Right atrium auricular region (tissue), 2 donors: ENCODE results near the gene FGD4. TPM values are rescaled to one million over a fixed set of nuclear protein-coding genes. Genes with fewer than 3 reads are reported as not detected.
"Not testable (repeated sequence)": the region's sequence is repeated elsewhere in the genome, so short reads cannot be mapped to it uniquely, and the experiment has no call there.

Experiments
- DNase-seq: peaks from one replicate; pipeline ENCODE4 v3.0.0-alpha.2; 2019; ENCODE audit warnings: low spot score
- H3K27ac ChIP-seq, 2 donors: fragments of 200-600 bp; sonication (generic); 1 replicate in 1 of 2; 2 replicates in 1 of 2; pipeline ENCODE4 v1.5.1; 2016 to 2019
- H3K27me3 ChIP-seq, 2 donors: fragments of 200-600 bp; sonication (generic); one replicate each; pipeline versions ENCODE4 v1.5.1 to v1.6.0; 2017 to 2019
- H3K36me3 ChIP-seq: fragments of 200-600 bp; sonication (generic); one replicate; pipeline ENCODE4 v1.5.1; 2016
- H3K4me1 ChIP-seq, 2 donors: fragments of 200-600 bp; sonication (generic); one replicate each; pipeline versions ENCODE4 v1.5.1 to v1.6.0; 2017 to 2019
- H3K4me3 ChIP-seq, 2 donors: fragments of 200-600 bp; sonication (generic); 1 replicate in 1 of 2; 2 replicates in 1 of 2; pipeline ENCODE4 v1.5.1; 2017 to 2019; ENCODE audit warnings: mild to moderate bottlenecking in 1 of 2, moderate library complexity in 1 of 2
- H3K9me3 ChIP-seq, 2 donors: fragments of 200-600 bp; sonication (generic); one replicate each; pipeline ENCODE4 v1.5.1; 2019
- total RNA-seq, 2 donors: library from RNA; depleted of rRNA; stranded (reverse); fragments of >200 nt; gene quantifications; one replicate each; pipeline ENCODE4 v1.1.0, GENCODE V29; 2016
- TF ChIP-seq, protein P1 (sequence below), 2 donors: fragments of 200-600 bp; sonication (generic); IDR thresholded peaks; one replicate each; pipeline ENCODE4 v1.5.1; 2019; ENCODE audit warnings: antibody characterized with exemption in 2 of 2

The FGD4 gene
- total RNA-seq, 2 donors from 2014 or later, result 13.5 to 16.2 TPM

DNA sequence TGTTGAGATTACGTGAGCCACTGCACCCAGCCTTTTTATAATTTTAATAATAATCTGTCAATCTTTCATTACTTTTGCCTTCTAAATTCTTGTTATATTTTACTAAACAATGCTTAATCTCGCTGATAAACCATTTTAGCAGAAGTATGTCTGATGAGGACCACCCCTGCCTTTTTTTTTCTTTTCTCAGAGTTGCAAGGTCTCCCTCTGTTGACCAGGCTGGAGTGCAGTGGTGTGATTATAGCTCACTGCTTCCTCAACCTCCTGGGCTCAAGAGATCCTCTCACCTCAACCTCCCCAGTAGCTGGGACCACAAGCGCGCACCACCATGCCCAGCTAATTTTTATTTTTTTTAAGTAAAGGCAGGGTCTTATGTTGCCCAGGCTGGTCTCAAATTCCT lies 161.2 kb downstream of the FGD4 start:
- Histone ChIP-seq H3K4me1 (peaks cover 0 to 55% of the 10 kb centered on the region in 2 donors), H3K27me3 (no peaks in the 10 kb centered on the region)

DNA sequence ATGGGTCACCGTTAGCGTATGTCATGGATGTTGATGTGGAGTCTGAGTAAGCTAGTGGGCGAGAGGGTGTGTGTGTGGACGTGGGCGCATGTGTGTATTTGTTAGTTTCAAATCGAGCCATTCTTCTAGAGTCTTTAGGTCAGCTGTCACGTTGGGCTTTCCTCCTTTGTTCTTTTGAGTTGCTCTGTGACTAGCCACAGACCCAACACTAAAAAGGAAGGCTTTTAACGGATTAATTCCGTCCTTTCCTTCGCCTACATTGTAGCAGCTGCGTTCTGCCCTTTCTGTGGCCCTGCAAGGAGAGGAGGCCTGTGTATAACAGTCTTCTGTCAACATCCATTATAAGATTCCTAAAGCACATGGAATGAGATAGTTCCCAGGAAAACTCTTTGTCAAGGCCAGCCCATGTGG lies 162.6 kb downstream of the FGD4 start:
- H3K36me3 ChIP-seq, result no peaks in the 10 kb centered on the region
- no peak for DNase-seq
- no peak overlapping the region for H3K4me3 ChIP-seq
- peaks cover 0 to 69% of the 10 kb centered on the region in 2 donors for H3K4me1 ChIP-seq
- peak overlapping the region; percentile 52 to 71 for H3K27ac ChIP-seq
- no peaks in the 10 kb centered on the region for H3K9me3 ChIP-seq
- no peaks in the 10 kb centered on the region for H3K27me3 ChIP-seq
- TF ChIP-seq, protein P1, sequence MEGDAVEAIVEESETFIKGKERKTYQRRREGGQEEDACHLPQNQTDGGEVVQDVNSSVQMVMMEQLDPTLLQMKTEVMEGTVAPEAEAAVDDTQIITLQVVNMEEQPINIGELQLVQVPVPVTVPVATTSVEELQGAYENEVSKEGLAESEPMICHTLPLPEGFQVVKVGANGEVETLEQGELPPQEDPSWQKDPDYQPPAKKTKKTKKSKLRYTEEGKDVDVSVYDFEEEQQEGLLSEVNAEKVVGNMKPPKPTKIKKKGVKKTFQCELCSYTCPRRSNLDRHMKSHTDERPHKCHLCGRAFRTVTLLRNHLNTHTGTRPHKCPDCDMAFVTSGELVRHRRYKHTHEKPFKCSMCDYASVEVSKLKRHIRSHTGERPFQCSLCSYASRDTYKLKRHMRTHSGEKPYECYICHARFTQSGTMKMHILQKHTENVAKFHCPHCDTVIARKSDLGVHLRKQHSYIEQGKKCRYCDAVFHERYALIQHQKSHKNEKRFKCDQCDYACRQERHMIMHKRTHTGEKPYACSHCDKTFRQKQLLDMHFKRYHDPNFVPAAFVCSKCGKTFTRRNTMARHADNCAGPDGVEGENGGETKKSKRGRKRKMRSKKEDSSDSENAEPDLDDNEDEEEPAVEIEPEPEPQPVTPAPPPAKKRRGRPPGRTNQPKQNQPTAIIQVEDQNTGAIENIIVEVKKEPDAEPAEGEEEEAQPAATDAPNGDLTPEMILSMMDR (IDR thresholded peaks at IDR 0.05), result no peak

More for the DNA sequence above, 161.2 kb downstream of the FGD4 start:
- DNase-seq, result no peak
- Histone ChIP-seq H3K36me3 (no peaks in the 10 kb centered on the region), H3K9me3 (no peaks in the 10 kb centered on the region), H3K27ac (peak overlapping the region; percentile 46 to 53), H3K4me3 (no peak overlapping the region)
- TF ChIP-seq, protein P1 (IDR thresholded peaks at IDR 0.05), result no peak

DNA sequence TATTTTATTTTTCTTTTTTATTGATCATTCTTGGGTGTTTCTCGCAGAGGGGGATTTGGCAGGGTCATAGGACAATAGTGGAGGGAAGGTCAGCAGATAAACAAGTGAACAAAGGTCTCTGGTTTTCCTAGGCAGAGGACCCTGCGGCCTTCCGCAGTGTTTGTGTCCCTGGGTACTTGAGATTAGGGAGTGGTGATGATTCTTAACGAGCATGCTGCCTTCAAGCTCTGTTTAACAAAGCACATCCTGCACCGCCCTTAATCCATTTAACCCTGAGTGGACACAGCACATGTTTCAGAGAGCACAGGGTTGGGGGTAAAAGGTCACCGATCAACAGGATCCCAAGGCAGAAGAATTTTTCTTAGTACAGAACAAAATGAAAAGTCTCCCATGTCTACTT lies 163.1 kb downstream of the FGD4 start:
- Histone ChIP-seq H3K4me1 (peaks cover 0 to 74% of the 10 kb centered on the region in 2 donors), H3K27ac (peak overlapping the region; percentile 52 to 71)
- H3K36me3 ChIP-seq, H3K4me3 ChIP-seq, H3K27me3 ChIP-seq, H3K9me3 ChIP-seq, DNase-seq: not testable (repeated sequence)

DNA sequence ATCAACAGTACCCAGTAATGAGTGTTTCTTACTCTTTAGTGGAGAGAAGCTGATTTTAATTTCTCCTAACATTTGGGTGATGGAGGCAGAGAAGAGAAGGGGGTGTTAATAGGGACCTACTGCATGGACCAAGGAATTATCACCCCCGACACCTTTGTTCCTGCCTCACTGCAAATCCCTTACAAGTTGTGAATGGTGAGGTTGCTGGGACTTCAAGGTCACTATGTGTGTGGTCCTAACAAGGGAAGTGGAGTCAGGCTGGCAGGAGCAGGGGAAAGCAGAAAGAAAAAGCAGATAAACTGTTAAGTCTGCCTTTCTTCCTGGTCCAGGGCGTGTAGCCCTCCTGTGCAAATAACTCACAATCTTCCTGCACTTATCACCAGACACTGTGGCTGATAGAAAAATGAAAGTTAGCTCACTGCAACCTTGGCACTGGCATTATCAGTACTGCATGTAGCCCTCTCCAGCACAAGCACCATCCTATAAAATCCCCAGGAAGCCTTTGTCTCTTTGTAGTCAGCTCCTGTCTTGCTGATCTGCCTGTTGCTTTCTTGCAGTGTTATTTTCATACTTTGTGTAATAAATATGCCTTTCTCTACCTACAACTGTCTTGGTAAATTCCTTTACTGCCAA lies 167.4 kb downstream of the FGD4 start:
- H3K36me3 ChIP-seq, result no peaks in the 10 kb centered on the region
- TF ChIP-seq, protein P1 (IDR thresholded peaks at IDR 0.05), result no peak
- no peaks in the 10 kb centered on the region for H3K9me3 ChIP-seq
- peak overlapping the region; percentile 19 to 60 for H3K27ac ChIP-seq
- no peaks in the 10 kb centered on the region for H3K27me3 ChIP-seq
- no peak overlapping the region for H3K4me3 ChIP-seq
- H3K4me1 ChIP-seq, result peaks cover 0 to 60% of the 10 kb centered on the region in 2 donors
- no peak for DNase-seq

DNA sequence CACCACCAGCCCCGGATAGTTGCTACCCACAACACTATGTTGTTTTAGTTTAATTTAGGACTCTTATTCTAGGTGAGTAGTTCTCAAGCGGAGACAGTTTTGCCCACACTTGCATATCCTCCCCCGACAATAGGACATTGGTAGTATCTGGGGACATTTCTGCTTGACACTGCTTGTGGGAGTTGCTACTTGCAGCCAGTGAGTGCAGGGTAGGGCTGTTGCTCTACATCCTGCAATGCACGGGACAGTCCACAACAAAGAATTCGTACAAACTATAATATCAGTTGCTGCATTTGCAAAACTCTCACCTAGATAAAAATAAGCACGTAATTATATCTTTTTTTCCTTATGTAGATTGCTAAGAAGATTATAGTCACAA lies 167.9 kb downstream of the FGD4 start:
- H3K36me3 ChIP-seq, result no peaks in the 10 kb centered on the region
- DNase-seq, result no peak
- no peaks in the 10 kb centered on the region for H3K9me3 ChIP-seq
- H3K4me3 ChIP-seq, result no peak overlapping the region
- H3K27me3 ChIP-seq, result no peaks in the 10 kb centered on the region
- H3K27ac ChIP-seq, result peak overlapping the region; percentile 19 to 60
- peaks cover 0 to 55% of the 10 kb centered on the region in 2 donors for H3K4me1 ChIP-seq
- TF ChIP-seq, protein P1 (IDR thresholded peaks at IDR 0.05), result no peak

DNA sequence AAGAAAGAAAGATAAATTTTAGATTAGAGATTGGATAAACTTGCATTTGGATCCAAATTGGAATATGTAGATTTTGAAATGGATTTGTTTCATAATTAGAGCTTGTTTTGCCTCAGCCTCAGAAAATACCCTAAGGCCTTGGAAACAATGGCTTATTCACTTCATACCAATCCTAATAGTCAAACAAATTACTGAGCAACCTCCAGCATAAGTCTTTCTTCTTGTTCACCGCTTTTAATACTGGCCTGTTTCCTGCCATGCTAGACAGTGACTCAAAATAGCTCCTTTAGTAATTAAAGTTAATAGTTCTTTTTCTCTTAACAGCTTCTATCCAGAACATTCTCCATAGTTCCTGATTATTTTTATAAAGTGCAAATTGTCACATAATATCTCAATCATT lies 168.9 kb downstream of the FGD4 start:
- TF ChIP-seq, protein P1 (IDR thresholded peaks at IDR 0.05), result no peak
- Histone ChIP-seq H3K4me3 (no peak overlapping the region), H3K27ac (peak overlapping the region; percentile 0 to 35), H3K4me1 (peaks cover 0 to 55% of the 10 kb centered on the region in 2 donors), H3K27me3 (no peaks in the 10 kb centered on the region), H3K9me3 (no peaks in the 10 kb centered on the region), H3K36me3 (no peaks in the 10 kb centered on the region)
- no peak for DNase-seq
